GM06990 (cell line): ENCODE measurements around the gene SDF4.

Experiments
- DNase-seq: peaks from one replicate; pipeline ENCODE4 v3.0.0-alpha.2; 2011; ENCODE audit not compliant: insufficient read length; ENCODE audit errors: extremely low read depth
- H3K27me3 ChIP-seq: replicated peaks from 2 replicates; pipeline ENCODE4 v1.6.0; 2011; ENCODE audit warnings: low read length; ENCODE audit not compliant: control insufficient read depth, insufficient read depth
- H3K36me3 ChIP-seq: 2 replicates; pipeline ENCODE4 v1.5.1; 2011; ENCODE audit warnings: low read length; ENCODE audit not compliant: control insufficient read depth, insufficient read depth
- H3K4me3 ChIP-seq: replicated peaks from 2 replicates; pipeline ENCODE4 v1.5.1; 2011; ENCODE audit warnings: low read depth, mild to moderate bottlenecking, control low read depth, low read length
- CTCF ChIP-seq: IDR thresholded peaks from 2 replicates; pipeline ENCODE4 v1.5.1; 2011; ENCODE audit warnings: low read length, control low read depth, mild to moderate bottlenecking, inconsistent platforms; ENCODE audit not compliant: insufficient read depth, poor library complexity, severe bottlenecking

The SDF4 gene

DNA sequence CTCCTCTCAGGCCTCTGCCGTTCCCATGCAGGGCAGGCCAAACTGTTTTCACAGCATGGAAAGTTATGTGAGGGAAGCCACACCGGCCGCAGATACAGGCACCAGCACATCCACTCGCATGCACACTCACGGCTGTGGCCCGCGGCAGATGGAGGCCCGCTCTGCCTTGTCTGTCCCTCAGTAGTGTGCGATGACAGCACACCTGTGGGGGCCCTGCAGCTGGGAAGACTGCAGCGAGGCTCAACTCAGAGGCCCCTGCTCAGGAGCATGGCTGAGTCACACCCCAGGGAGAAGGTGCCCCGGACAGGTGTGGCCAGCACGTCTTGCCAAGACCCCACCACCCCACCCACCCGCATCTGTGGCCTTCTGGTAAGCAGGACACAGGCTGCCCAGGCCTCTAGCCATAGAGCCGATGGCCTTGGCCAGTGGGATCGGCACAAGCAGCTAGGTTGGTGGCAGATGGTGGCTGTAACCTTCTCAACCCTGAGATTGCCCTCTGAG is 43.2 kb upstream of the SDF4 start:
- Histone ChIP-seq H3K4me3 (no peak overlapping the region), H3K36me3 (no peaks in the 10 kb centered on the region), H3K27me3 (no peaks in the 10 kb centered on the region)
- no peak for TF ChIP-seq CTCF
- no peak for DNase-seq

DNA sequence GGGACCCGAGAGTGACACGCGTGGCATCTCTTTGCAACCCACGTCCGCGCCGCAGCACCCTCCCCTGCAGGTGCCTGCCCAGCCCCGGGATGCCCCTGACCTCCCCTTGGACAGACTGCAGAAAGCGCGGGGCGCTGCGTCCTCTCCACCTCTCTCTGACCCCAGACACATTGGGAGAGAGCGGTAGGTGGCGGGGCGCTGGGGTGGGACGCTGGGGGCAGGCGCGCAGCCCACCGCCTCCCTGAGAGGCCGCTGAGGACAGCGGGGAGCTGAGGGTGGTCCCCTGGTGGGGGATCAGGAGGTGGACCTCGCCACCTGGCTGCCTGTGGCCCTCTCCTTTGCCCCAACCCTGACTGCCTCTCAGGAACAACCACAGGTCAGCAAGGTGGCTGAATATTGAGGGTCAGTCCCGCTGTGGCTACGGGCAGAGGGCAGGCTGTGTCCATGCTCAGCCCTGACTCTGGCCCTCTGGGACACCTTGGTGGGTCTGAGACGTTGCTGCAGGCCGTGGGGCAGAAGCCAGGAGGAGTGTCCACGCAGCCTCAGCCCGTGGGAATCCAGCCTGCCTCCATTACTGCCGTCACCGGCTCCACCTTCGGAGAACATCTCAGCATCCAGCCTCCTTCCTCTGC is 42.6 kb upstream of the SDF4 start:
- DNase-seq, result no peak
- Histone ChIP-seq H3K27me3 (no peaks in the 10 kb centered on the region), H3K36me3 (no peaks in the 10 kb centered on the region), H3K4me3 (peak overlapping the region; percentile 70)
- no peak for TF ChIP-seq CTCF

DNA sequence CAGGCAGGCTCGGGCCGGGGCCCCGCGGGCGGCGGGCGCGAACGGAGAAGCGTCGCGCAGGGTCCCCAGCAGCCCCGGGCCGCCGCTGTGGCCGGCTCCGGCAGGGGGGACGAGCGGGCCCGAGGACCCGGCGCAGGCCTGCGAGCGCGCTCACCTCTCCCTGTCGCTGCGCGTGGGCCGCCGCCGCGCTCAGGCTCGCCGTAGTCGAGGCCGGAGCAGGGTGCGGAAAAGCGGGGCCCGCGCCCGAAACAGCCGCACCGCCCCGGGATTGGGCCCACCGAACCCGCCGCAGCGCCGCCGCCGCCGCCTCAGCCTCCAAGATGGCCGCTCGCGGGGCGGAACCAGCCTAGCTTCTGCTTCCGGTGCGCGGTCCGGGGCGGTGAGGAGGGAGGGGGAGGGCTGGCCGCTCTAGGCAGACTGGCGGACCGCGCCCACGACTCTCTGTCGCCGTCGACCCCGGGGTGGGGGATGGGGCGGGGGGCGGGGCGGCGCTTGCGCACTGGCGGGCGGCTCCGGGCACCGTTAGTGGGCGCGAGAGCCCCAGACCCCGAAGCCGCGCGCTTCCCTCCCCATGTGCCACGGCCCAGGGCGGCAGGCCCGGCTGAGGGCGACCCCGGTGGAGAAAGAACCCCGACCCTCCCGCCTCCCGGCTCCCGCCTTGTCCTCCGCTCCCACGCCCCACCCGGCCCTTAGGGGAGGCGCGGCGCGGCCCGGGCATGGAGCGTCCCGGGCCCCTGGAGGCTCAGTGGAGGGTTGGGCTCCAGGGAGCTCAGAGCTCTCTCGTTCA is 41.9 kb upstream of the SDF4 start, which contains the start of gene UBE2J2:
TSS of gene UBE2J2 (minus strand) at position 343 of the 787 bp plus-strand sequence. CDS start 5,862 bp downstream, outside the sequence.
- H3K36me3 ChIP-seq, result no peaks in the 10 kb centered on the region
- peak; percentile 8 for TF ChIP-seq CTCF
- no peaks in the 10 kb centered on the region for H3K27me3 ChIP-seq
- peak within 1 kb of the TSS; percentile 95 for H3K4me3 ChIP-seq
- peak; percentile 89 for DNase-seq

DNA sequence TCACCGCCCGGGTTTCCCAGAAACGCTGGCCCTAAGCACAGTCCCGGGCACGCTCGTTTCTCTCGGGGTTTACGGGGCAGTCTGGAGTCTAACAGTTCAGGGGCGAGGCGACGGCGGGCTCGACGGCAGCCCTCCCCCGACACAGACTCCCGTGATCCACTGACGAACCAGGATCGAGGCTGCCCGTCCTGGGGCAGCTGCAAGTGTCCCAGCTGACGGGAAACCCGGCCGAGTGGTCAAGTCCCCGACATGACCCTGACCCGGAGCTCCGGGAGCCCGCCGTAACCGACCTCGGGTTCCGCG is 41.4 kb upstream of the SDF4 start:
- no peak for DNase-seq
- H3K36me3 ChIP-seq, result peaks cover 2% of the 10 kb centered on the region; the same call in 1 of the 2 replicates
- no peak for TF ChIP-seq CTCF
- peak overlapping the region; percentile 95 for H3K4me3 ChIP-seq
- H3K27me3 ChIP-seq, result no peaks in the 10 kb centered on the region

DNA sequence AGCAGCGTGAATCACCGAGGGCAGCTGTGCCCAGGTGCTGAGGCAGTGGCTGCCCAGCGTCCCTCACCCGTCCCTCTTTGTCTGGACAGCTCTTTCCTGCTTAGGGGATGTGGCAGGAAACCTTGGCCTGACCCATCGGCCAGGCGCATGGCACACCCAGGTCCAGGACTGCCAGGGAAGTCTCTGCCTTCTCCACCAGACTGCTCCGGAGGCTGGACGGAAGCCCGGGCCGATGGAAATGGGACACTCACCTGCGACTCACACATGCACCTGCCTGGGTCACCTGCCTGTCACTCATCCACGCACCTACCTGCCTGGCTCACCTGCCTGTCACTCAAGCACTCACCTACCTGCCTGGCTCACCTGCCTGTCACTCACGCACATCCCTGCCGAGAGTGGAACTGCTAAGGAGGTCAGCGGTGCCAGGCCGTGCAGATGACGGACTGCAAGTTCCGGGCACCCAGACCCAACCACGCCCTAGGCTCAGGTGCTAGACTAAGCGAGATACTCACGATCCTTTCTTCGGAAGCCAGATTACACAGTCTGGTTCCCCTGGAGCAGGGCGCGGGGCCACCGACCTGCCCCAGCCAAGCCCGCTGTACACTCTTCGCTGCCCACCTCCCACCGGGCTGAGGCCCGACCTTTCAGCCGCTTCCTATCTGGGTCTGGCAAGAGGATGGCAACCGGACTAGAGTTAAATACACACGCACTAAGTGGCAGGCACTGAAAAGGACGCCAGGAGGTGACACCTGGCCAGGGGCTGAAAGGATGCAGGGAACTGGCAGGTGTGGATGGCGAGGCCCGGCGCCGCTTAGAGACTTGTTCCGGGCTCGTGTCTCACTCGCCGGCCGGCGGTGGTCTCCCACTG is 40.8 kb upstream of the SDF4 start:
- peak overlapping the region; percentile 95 for H3K4me3 ChIP-seq

More for the DNA sequence above, 40.8 kb upstream of the SDF4 start:
- DNase-seq, result no peak
- TF ChIP-seq CTCF, result no peak
- Histone ChIP-seq H3K36me3 (peaks cover 7% of the 10 kb centered on the region), H3K27me3 (no peaks in the 10 kb centered on the region)
